ENCODE results near the gene ADTRP.

The ADTRP gene

GRCh38 chr6:11672256-11672655 lies 106.3 kb downstream of the ADTRP start:
- no peaks in the 10 kb centered on the region for H4K20me1 ChIP-seq (ENCODE audit: insufficient read depth)
- no peak overlapping the region for H3K27ac ChIP-seq
- H3K4me3 ChIP-seq (IDR thresholded peaks at IDR 0.05; ENCODE audit: insufficient read depth, low read depth, low read length), result no peak overlapping the region
- peak overlapping the region; percentile 50 for H3K4me2 ChIP-seq
- no peak for TF ChIP-seq CTCF (conservative IDR thresholded peaks at IDR 0.05; ENCODE audit: low read depth, low read length)
- peaks cover 17% of the 10 kb centered on the region for H3K4me1 ChIP-seq (ENCODE audit: low read depth, poor library complexity, severe bottlenecking)
- peak overlapping the region; percentile 18; the same call in 1 of the 2 replicates for H2AFZ ChIP-seq (ENCODE audit: low read depth)
- no peaks in the 10 kb centered on the region for H3K79me2 ChIP-seq (ENCODE audit: insufficient read depth, low read depth)
- H3K9ac ChIP-seq, result no peak overlapping the region
- H3K27me3 ChIP-seq (ENCODE audit: insufficient read depth, low read depth), result no peaks in the 10 kb centered on the region
- no peaks in the 10 kb centered on the region for H3K36me3 ChIP-seq (ENCODE audit: insufficient read depth)

- Histone ChIP-seq H3K27ac (no peak overlapping the region), H3K27me3 (ENCODE audit: insufficient read depth, low read depth) (no peaks in the 10 kb centered on the region)
Observed at GRCh38 chr6:11669696-11670095, 108.9 kb downstream of the ADTRP start.

GRCh38 chr6:11668455-11668854 lies 110.1 kb downstream of the ADTRP start:
- peaks cover 17% of the 10 kb centered on the region for H3K4me1 ChIP-seq (ENCODE audit: low read depth, poor library complexity, severe bottlenecking)
- H3K27ac ChIP-seq, result no peak overlapping the region
- no peak overlapping the region for H3K9ac ChIP-seq
- no peak overlapping the region for H2AFZ ChIP-seq (ENCODE audit: low read depth)
- H3K36me3 ChIP-seq (ENCODE audit: insufficient read depth), result no peaks in the 10 kb centered on the region
- no peaks in the 10 kb centered on the region for H3K79me2 ChIP-seq (ENCODE audit: insufficient read depth, low read depth)
- no peak overlapping the region for H3K4me2 ChIP-seq
- H3K27me3 ChIP-seq (ENCODE audit: insufficient read depth, low read depth), result no peaks in the 10 kb centered on the region
- H3K4me3 ChIP-seq (IDR thresholded peaks at IDR 0.05; ENCODE audit: insufficient read depth, low read depth, low read length), result no peak overlapping the region
- TF ChIP-seq CTCF (conservative IDR thresholded peaks at IDR 0.05; ENCODE audit: low read depth, low read length), result no peak
- no peaks in the 10 kb centered on the region for H4K20me1 ChIP-seq (ENCODE audit: insufficient read depth)

More at GRCh38 chr6:11669696-11670095, 108.9 kb downstream of the ADTRP start:
- H3K4me3 ChIP-seq (IDR thresholded peaks at IDR 0.05; ENCODE audit: insufficient read depth, low read depth, low read length), result no peak overlapping the region
- no peaks in the 10 kb centered on the region for H4K20me1 ChIP-seq (ENCODE audit: insufficient read depth)
- no peak overlapping the region for H3K9ac ChIP-seq
- no peak overlapping the region for H2AFZ ChIP-seq (ENCODE audit: low read depth)
- no peak for TF ChIP-seq CTCF (conservative IDR thresholded peaks at IDR 0.05; ENCODE audit: low read depth, low read length)
- no peaks in the 10 kb centered on the region for H3K36me3 ChIP-seq (ENCODE audit: insufficient read depth)
- no peaks in the 10 kb centered on the region for H3K79me2 ChIP-seq (ENCODE audit: insufficient read depth, low read depth)
- H3K4me1 ChIP-seq (ENCODE audit: low read depth, poor library complexity, severe bottlenecking), result peaks cover 17% of the 10 kb centered on the region
- H3K4me2 ChIP-seq, result no peak overlapping the region

- H3K4me1 ChIP-seq (ENCODE audit: low read depth, poor library complexity, severe bottlenecking), result peaks cover 12% of the 10 kb centered on the region
- H3K36me3 ChIP-seq (ENCODE audit: insufficient read depth), result no peaks in the 10 kb centered on the region
- no peak overlapping the region for H3K27ac ChIP-seq
- TF ChIP-seq CTCF (conservative IDR thresholded peaks at IDR 0.05; ENCODE audit: low read depth, low read length), result no peak
- no peak overlapping the region for H3K4me2 ChIP-seq
- H3K79me2 ChIP-seq (ENCODE audit: insufficient read depth, low read depth), result no peaks in the 10 kb centered on the region
- no peak overlapping the region for H3K9ac ChIP-seq
- no peak overlapping the region for H2AFZ ChIP-seq (ENCODE audit: low read depth)
- H3K4me3 ChIP-seq (IDR thresholded peaks at IDR 0.05; ENCODE audit: insufficient read depth, low read depth, low read length), result no peak overlapping the region
- H3K27me3 ChIP-seq (ENCODE audit: insufficient read depth, low read depth), result no peaks in the 10 kb centered on the region
- no peaks in the 10 kb centered on the region for H4K20me1 ChIP-seq (ENCODE audit: insufficient read depth)
Observed at GRCh38 chr6:11667876-11668275, 110.7 kb downstream of the ADTRP start.

Data from KMS-11 (cell line).